HepG2 (cell line): ENCODE results near the gene MBTPS1. TPM values are rescaled to one million over a fixed set of nuclear protein-coding genes. Genes with fewer than 3 reads are reported as not detected.

Experiments
- RARG ChIP-seq: sonication (generic); formaldehyde crosslinking; IDR thresholded peaks from 2 replicates; pipeline ENCODE4 v1.4.0; 2020; ENCODE audit warnings: low read depth, mild to moderate bottlenecking, missing genetic modification reagents
- SMAD1 ChIP-seq: sonication (generic); formaldehyde crosslinking; IDR thresholded peaks from 2 replicates; pipeline ENCODE4 v1.4.0; 2020; ENCODE audit warnings: missing genetic modification reagents, low read depth, mild to moderate bottlenecking, borderline replicate concordance
- SOX6 ChIP-seq, 2 experiments: fragments of 450-650 bp in 1 of 2; sonication (generic) in 1 of 2; formaldehyde crosslinking in 1 of 2; IDR thresholded peaks; 2 replicates each; pipeline versions ENCODE4 v1.4.0 to v1.6.1; 2017 to 2020; ENCODE audit warnings: antibody characterized with exemption in 1 of 2, mild to moderate bottlenecking in 1 of 2, missing genetic modification reagents in 1 of 2
- SYNCRIP ChIP-seq: fragments of 200-400 bp; formaldehyde crosslinking; IDR thresholded peaks from 2 replicates; pipeline ENCODE4 v1.6.1; 2018; ENCODE audit warnings: mild to moderate bottlenecking, low read depth, low read length; ENCODE audit not compliant: insufficient read depth
- TAF15 ChIP-seq: fragments of 200-400 bp; formaldehyde crosslinking; IDR thresholded peaks from one replicate; pipeline ENCODE4 v1.6.1; 2018; ENCODE audit warnings: mild to moderate bottlenecking, low read depth, low read length; ENCODE audit not compliant: poor library complexity, severe bottlenecking
- U2AF2 ChIP-seq: fragments of 200-400 bp; formaldehyde crosslinking; IDR thresholded peaks from 2 replicates; pipeline ENCODE4 v1.6.1; 2017; ENCODE audit warnings: low read depth, mild to moderate bottlenecking, low read length
- ZC3H4 ChIP-seq: sonication (generic); formaldehyde crosslinking; IDR thresholded peaks from 2 replicates; pipeline ENCODE4 v1.4.0; 2020; ENCODE audit warnings: missing genetic modification reagents, borderline replicate concordance
- ZEB1 ChIP-seq: IDR thresholded peaks from 2 replicates; pipeline ENCODE4 v1.6.1; 2012; ENCODE audit warnings: mild to moderate bottlenecking, low read depth, inconsistent platforms; ENCODE audit not compliant: insufficient replicate concordance
- ZNF607 ChIP-seq: sonication (generic); formaldehyde crosslinking; IDR thresholded peaks from 2 replicates; pipeline ENCODE4 v1.5.1; 2020; ENCODE audit warnings: missing genetic modification reagents, mild to moderate bottlenecking, borderline replicate concordance
- ZNF792 ChIP-seq: IDR thresholded peaks from 2 replicates; pipeline ENCODE4 v1.6.1; 2016
- polyA plus RNA-seq, 8 experiments: library from polyadenylated mRNA; depleted of rRNA in 3 of 8; stranded (reverse) in 7 of 8; unstranded in 1 of 8; fragments of >200 nt; fragmentation: Illumina TruSeq in 4 of 8; extraction: Trizol in 4 of 8; gene quantifications; 2 replicates each; pipeline versions ENCODE4 v1.2.1 to v1.2.3, GENCODE V29; 2011 to 2016; ENCODE audit warnings: low read depth in 4 of 8, missing spikeins in 1 of 8, mixed read lengths in 1 of 8; ENCODE audit not compliant: insufficient read depth in 1 of 8
- total RNA-seq, 5 experiments: library from RNA; depleted of rRNA; stranded (reverse); fragments of >200 nt; fragmentation: Illumina TruSeq; extraction: Trizol; gene quantifications; 2 replicates each; pipeline ENCODE4 v1.2.3, GENCODE V29; 2016; ENCODE audit warnings: low read depth in 1 of 5
- TF ChIP-seq, protein P1 (sequence below): sonication (generic); formaldehyde crosslinking; conservative IDR thresholded peaks from 2 replicates; pipeline ENCODE4 v1.8.1; 2023; ENCODE audit warnings: missing genetic modification reagents
- TF ChIP-seq, protein P2 (sequence below): sonication (generic); formaldehyde crosslinking; IDR thresholded peaks from 2 replicates; pipeline ENCODE4 v1.5.1; 2020; ENCODE audit warnings: missing genetic modification reagents, mild to moderate bottlenecking, borderline replicate concordance
- TF ChIP-seq, protein P3 (sequence below): sonication (generic); formaldehyde crosslinking; IDR thresholded peaks from 2 replicates; pipeline ENCODE4 v1.4.0; 2020; ENCODE audit warnings: mild to moderate bottlenecking, missing genetic modification reagents
- TF ChIP-seq, protein P4 (sequence below): IDR thresholded peaks from 2 replicates; pipeline ENCODE4 v1.6.1; 2012; ENCODE audit warnings: inconsistent platforms

MBTPS1 gene
- total and polyA plus RNA-seq, 2 of the 13 experiments (the other 11 are each of a cell fraction or from before 2014, with no cell fraction given): 56.7 to 91.3 TPM

DNA sequence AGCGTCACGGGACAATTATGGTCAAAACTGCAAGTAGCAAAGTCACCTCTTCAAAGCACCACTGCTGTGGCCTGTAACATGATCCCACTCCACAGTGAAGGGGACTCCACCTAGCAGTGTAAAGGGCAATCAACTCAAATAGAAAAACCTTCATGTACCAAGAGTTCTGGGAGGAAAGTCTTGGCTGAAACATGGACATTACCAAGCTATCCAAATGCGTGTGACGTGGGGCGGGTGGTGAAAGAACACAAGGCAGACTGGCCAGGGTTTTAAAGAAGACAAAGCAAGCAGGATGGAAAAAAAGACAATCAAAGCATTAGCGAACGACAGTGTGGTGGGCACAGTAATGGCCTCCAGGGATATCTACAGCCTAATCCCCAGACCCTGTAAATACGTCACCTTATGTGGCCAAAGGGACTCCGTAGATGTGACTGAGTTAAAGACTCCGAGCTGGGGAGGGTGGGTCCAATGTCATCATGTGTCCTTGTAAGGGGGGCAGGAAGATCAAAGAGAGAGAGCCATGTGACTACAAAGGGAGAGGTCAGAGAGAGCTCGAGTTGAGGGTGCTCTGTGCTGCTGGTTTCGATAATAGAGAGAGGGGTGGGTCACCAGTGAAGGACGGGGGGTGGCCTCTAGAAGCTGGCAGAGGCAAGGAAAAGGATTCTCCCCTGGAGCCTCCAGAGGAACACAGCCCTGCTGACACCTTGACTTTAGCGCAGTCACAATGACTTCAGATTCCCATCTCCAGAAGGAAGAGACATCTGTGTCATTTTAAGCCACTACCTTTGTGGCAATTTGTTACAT, 22.3 kb upstream of the MBTPS1 start (continued):
- TF ChIP-seq, protein P1, sequence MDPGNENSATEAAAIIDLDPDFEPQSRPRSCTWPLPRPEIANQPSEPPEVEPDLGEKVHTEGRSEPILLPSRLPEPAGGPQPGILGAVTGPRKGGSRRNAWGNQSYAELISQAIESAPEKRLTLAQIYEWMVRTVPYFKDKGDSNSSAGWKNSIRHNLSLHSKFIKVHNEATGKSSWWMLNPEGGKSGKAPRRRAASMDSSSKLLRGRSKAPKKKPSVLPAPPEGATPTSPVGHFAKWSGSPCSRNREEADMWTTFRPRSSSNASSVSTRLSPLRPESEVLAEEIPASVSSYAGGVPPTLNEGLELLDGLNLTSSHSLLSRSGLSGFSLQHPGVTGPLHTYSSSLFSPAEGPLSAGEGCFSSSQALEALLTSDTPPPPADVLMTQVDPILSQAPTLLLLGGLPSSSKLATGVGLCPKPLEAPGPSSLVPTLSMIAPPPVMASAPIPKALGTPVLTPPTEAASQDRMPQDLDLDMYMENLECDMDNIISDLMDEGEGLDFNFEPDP (CRISPR knock-in tag): no peak
- TF ChIP-seq SMAD1 (CRISPR knock-in tag) (0 out of 2 replicates have a peak, but pooled peaks have one; percentile 21), TAF15 (no peak), SYNCRIP (no peak), U2AF2 (no peak), ZEB1 (peak; percentile 40), RARG (CRISPR knock-in tag) (0 out of 2 replicates have a peak, but pooled peaks have one; percentile 84), ZNF792 (peak; percentile 15; the same call in 1 of the 2 replicates), SOX6 (IDR thresholded peaks at IDR 0.05) (no peak), SOX6 (CRISPR knock-in tag; IDR thresholded peaks at IDR 0.05) (peak; percentile 95), ZNF607 (CRISPR knock-in tag) (no peak), ZC3H4 (CRISPR knock-in tag) (0 out of 2 replicates have a peak, but pooled peaks have one; percentile 43)
- TF ChIP-seq, protein P2, sequence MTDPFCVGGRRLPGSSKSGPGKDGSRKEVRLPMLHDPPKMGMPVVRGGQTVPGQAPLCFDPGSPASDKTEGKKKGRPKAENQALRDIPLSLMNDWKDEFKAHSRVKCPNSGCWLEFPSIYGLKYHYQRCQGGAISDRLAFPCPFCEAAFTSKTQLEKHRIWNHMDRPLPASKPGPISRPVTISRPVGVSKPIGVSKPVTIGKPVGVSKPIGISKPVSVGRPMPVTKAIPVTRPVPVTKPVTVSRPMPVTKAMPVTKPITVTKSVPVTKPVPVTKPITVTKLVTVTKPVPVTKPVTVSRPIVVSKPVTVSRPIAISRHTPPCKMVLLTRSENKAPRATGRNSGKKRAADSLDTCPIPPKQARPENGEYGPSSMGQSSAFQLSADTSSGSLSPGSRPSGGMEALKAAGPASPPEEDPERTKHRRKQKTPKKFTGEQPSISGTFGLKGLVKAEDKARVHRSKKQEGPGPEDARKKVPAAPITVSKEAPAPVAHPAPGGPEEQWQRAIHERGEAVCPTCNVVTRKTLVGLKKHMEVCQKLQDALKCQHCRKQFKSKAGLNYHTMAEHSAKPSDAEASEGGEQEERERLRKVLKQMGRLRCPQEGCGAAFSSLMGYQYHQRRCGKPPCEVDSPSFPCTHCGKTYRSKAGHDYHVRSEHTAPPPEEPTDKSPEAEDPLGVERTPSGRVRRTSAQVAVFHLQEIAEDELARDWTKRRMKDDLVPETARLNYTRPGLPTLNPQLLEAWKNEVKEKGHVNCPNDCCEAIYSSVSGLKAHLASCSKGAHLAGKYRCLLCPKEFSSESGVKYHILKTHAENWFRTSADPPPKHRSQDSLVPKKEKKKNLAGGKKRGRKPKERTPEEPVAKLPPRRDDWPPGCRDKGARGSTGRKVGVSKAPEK: 0 out of 2 replicates have a peak, but pooled peaks have one; percentile 85
- TF ChIP-seq, protein P3, sequence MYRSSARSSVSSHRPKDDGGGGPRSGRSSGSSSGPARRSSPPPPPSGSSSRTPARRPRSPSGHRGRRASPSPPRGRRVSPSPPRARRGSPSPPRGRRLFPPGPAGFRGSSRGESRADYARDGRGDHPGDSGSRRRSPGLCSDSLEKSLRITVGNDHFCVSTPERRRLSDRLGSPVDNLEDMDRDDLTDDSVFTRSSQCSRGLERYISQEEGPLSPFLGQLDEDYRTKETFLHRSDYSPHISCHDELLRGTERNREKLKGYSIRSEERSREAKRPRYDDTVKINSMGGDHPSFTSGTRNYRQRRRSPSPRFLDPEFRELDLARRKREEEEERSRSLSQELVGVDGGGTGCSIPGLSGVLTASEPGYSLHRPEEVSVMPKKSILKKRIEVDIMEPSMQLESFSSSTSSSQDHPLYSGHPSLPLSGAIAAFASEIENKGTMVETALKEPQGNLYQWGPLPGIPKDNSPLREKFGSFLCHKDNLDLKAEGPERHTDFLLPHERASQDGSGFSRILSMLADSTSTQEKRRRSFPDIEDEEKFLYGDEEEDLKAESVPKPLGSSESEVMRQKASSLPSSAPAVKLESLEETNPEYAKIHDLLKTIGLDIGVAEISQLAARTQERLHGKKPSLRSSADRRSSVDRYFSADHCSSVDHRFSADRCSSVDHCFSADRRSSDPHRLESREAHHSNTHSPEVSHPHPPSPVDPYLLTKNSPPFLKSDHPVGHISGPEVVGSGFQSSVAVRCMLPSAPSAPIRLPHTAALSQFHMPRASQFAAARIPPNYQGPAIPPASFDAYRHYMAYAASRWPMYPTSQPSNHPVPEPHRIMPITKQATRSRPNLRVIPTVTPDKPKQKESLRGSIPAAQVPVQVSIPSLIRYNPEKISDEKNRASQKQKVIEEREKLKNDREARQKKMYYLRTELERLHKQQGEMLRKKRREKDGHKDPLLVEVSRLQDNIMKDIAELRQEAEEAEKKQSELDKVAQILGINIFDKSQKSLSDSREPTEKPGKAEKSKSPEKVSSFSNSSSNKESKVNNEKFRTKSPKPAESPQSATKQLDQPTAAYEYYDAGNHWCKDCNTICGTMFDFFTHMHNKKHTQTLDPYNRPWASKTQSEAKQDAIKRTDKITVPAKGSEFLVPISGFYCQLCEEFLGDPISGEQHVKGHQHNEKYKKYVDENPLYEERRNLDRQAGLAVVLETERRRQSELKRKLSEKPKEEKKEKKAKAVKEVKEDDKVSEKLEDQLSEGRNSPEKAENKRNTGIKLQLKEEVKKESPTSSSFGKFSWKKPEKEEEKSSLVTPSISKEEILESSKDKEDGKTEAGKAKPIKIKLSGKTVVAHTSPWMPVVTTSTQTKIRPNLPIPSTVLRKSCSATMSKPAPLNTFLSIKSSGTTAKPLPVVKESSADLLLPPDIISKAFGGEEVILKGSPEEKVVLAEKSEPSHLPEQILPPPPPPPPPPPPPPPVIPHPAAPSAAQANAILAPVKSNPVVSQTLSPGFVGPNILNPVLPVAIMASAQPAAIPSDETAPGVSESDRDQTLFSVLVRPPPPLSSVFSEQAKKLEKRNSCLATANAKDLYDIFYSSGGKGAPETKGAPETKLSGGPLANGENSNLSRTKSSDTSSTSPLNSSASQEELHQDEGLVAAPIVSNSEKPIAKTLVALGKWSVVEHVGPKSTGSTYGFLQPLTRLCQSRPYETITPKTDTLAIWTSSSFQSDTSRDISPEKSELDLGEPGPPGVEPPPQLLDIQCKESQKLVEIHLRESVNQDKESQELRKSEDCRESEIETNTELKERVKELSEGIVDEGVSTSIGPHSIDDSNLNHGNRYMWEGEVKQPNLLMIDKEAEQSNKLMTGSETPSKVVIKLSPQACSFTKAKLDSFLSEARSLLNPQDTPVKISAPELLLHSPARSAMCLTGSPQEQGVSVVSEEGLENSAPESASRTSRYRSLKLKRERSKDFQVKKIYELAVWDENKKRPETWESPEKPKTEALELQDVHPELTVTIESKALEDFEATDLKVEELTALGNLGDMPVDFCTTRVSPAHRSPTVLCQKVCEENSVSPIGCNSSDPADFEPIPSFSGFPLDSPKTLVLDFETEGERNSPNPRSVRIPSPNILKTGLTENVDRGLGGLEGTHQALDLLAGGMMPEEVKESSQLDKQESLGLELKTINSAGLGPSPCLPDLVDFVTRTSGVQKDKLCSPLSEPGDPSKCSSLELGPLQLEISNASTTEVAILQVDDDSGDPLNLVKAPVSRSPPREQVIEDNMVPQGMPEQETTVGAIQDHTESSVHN (CRISPR knock-in tag): peak; percentile 28; the same call in 1 of the 2 replicates
- TF ChIP-seq, protein P4, sequence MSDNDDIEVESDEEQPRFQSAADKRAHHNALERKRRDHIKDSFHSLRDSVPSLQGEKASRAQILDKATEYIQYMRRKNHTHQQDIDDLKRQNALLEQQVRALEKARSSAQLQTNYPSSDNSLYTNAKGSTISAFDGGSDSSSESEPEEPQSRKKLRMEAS: peak; percentile 86
